ENCODE data around the gene SCN9A. TPM values are rescaled to one million over a fixed set of nuclear protein-coding genes. Genes with fewer than 3 reads are reported as not detected.

Gene SCN9A
- total and polyA plus RNA-seq, 12 donors = 0.10 to 2.9 (median 0.79) TPM

DNA sequence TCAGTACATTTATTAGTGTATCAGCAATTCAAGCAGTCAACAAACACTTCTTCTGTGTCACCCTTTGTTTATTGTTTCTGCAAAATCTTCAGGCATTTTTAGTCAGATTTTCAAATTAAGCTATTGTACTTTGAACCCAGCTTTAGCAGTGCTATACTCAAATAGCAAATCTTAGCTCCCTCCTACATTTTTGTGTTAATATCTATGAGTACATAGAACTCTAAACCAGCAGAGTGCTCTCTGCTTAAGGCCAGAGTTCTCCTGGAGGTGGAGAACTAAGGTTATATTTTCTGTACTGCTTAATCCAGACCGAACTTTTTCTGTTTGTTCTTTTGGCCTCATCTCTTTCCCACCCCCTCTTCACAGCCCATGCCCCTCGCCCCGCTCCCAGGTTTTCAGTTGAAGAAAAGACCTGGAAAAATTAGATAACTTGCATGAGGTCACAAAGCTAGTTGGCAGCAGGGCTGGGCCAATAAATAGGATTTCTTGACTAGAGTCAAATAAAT lies 218.7 kb downstream of the SCN9A start:
- DNase-seq = no peak
- Histone ChIP-seq H3K4me3 (no peak overlapping the region), H3K9me3 (no peaks in the 10 kb centered on the region), H3K27me3 (no peaks in the 10 kb centered on the region), H3K36me3 (no peaks in the 10 kb centered on the region), H3K27ac (no peak overlapping the region), H3K4me1 (no peaks in the 10 kb centered on the region)
- WGBS, 2 donors = 84 to 87% methylated on average over 3 of the region's 3 CpGs
- TF ChIP-seq, protein P1, sequence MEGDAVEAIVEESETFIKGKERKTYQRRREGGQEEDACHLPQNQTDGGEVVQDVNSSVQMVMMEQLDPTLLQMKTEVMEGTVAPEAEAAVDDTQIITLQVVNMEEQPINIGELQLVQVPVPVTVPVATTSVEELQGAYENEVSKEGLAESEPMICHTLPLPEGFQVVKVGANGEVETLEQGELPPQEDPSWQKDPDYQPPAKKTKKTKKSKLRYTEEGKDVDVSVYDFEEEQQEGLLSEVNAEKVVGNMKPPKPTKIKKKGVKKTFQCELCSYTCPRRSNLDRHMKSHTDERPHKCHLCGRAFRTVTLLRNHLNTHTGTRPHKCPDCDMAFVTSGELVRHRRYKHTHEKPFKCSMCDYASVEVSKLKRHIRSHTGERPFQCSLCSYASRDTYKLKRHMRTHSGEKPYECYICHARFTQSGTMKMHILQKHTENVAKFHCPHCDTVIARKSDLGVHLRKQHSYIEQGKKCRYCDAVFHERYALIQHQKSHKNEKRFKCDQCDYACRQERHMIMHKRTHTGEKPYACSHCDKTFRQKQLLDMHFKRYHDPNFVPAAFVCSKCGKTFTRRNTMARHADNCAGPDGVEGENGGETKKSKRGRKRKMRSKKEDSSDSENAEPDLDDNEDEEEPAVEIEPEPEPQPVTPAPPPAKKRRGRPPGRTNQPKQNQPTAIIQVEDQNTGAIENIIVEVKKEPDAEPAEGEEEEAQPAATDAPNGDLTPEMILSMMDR (IDR thresholded peaks at IDR 0.05) = no peak
- ATAC-seq = no peak
- intact Hi-C loops (cut with DNase I) = no loop called here

DNA sequence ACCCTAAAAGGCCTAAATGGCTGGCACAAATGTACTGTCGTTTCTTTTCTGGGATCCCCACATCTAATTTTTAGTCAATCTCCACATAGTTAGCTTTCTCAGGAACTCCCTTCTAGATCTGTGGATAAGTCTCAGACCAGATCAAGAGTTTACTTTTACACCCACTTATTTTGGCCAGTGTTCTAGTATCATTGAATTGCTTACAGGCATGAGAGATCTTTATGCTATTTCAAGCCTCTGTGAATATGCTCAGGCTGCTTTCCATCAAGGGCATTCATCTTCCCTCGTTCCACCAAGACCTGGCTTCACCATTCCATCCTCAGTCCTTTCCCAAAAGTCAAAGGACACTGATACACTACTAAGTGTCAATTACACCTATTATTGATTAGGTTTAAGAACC lies 220.2 kb downstream of the SCN9A start:
- Histone ChIP-seq H3K4me3 (no peak overlapping the region), H3K9me3 (no peaks in the 10 kb centered on the region), H3K27me3 (no peaks in the 10 kb centered on the region), H3K36me3 (no peaks in the 10 kb centered on the region), H3K4me1 (no peaks in the 10 kb centered on the region), H3K27ac (no peak overlapping the region)
- intact Hi-C loops (cut with DNase I) = no loop called here
- TF ChIP-seq, protein P1 (IDR thresholded peaks at IDR 0.05) = no peak
- ATAC-seq (no peak), DNase-seq (no peak)
- WGBS, 2 donors = 73 to 74% methylated on average over 2 of the region's 2 CpGs

DNA sequence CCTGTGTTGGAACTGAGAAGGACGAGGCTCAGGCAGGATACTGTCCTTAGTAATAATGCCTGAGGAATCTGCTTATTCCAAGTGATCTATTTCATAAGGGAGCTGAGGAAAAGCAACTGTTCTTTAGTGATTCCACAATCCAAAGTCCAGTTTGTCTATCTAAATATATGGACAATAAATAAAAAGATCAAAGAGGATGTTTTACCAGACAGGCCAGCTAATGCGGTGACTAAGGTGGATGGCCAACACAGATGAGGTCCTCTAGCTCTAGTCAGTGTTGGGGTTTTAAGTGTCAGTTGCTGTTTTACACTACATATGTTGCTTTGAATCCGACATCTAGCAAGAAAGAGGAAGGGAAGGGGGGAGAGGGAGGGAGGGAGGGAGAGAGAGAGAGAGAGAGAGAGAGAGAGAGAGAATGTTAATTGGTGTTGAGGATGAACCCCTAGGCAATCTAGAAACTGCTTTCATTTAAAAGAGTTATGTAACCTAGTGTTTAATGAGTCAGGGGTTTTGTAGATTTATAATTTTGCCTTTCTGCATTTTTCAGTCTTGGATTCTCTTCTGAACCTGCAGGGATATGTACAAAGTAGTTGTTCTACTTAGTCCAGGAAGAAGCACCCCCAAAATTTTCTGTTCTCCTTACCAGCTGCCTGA lies 220.9 kb downstream of the SCN9A start:
- DNase-seq (no peak), ATAC-seq (no peak)
- H3K27ac ChIP-seq = no peak overlapping the region
- intact Hi-C loops (cut with DNase I) = no loop called here
- H3K27me3 ChIP-seq = no peaks in the 10 kb centered on the region
- H3K36me3 ChIP-seq = no peaks in the 10 kb centered on the region
- H3K9me3 ChIP-seq = no peaks in the 10 kb centered on the region
- WGBS, 2 donors = 40 to 52% methylated on average over 3 of the region's 3 CpGs
- TF ChIP-seq, protein P1 (IDR thresholded peaks at IDR 0.05) = no peak
- no peak overlapping the region for H3K4me3 ChIP-seq
- H3K4me1 ChIP-seq = no peaks in the 10 kb centered on the region

DNA sequence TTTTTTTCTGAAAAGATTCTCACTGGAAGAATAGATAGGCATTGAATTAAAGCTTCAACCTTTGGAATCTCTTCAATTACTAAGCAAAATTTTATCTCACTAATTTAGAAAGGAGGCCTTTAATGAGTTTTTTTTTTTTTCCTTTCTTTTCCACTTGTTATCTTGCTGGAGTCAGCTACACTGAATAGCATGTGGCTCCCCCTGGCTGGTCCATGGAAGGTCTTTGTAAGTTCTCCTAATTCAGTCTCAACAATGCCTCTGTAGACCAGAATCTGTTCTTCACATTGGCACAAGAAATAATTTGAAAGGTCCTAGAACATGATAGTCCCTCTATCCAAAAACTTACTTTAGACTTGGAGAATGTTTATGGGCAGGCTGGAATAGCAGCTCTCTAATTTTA lies 223.7 kb downstream of the SCN9A start:
- intact Hi-C loops (cut with DNase I) = no loop called here
- TF ChIP-seq, protein P1 (IDR thresholded peaks at IDR 0.05) = no peak
- ATAC-seq = no peak

More for the DNA sequence above, 223.7 kb downstream of the SCN9A start:
- Histone ChIP-seq H3K36me3 (no peaks in the 10 kb centered on the region), H3K9me3 (no peaks in the 10 kb centered on the region), H3K27ac (no peak overlapping the region), H3K4me1 (peaks cover 0 to 4% (median 0%) of the 10 kb centered on the region in 9 donors), H3K27me3 (no peaks in the 10 kb centered on the region), H3K4me3 (no peak overlapping the region)
- DNase-seq = no peak
